Measurements from ENCODE around the gene HLF.

HLF gene

GRCh38 chr17:55318081-55318480 lies 53.3 kb downstream of the HLF start:
- TF ChIP-seq CTCF (IDR thresholded peaks at IDR 0.05; ENCODE audit: low read length, missing control alignments): no peak
- no peak for DNase-seq (ENCODE audit: low read depth)
- no peak overlapping the region for H3K4me3 ChIP-seq (replicated peaks; ENCODE audit: low read depth, low read length)

GRCh38 chr17:55318715-55319487 lies 54.1 kb downstream of the HLF start:
- no peak for DNase-seq (ENCODE audit: low read depth)
- TF ChIP-seq CTCF (IDR thresholded peaks at IDR 0.05; ENCODE audit: low read length, missing control alignments): no peak
- H3K4me3 ChIP-seq (replicated peaks; ENCODE audit: low read depth, low read length): no peak overlapping the region

GRCh38 chr17:55319933-55320593 lies 55.3 kb downstream of the HLF start:
- no peak for TF ChIP-seq CTCF (IDR thresholded peaks at IDR 0.05; ENCODE audit: low read length, missing control alignments)
- no peak overlapping the region for H3K4me3 ChIP-seq (replicated peaks; ENCODE audit: low read depth, low read length)

GRCh38 chr17:55320594-55321426 lies 56.0 kb downstream of the HLF start:
- no peak for DNase-seq (ENCODE audit: low read depth)
- TF ChIP-seq CTCF (IDR thresholded peaks at IDR 0.05; ENCODE audit: low read length, missing control alignments): no peak
- no peak overlapping the region for H3K4me3 ChIP-seq (replicated peaks; ENCODE audit: low read depth, low read length)

More at GRCh38 chr17:55319933-55320593, 55.3 kb downstream of the HLF start:
- DNase-seq (ENCODE audit: low read depth): no peak

GRCh38 chr17:55321427-55322060 lies 56.8 kb downstream of the HLF start:
- TF ChIP-seq CTCF (IDR thresholded peaks at IDR 0.05; ENCODE audit: low read length, missing control alignments): no peak

GRCh38 chr17:55322453-55322985 lies 57.8 kb downstream of the HLF start:
- no peak overlapping the region for H3K4me3 ChIP-seq (replicated peaks; ENCODE audit: low read depth, low read length)
- no peak for TF ChIP-seq CTCF (IDR thresholded peaks at IDR 0.05; ENCODE audit: low read length, missing control alignments)
- DNase-seq (ENCODE audit: low read depth): no peak

More at GRCh38 chr17:55321427-55322060, 56.8 kb downstream of the HLF start:
- no peak overlapping the region for H3K4me3 ChIP-seq (replicated peaks; ENCODE audit: low read depth, low read length)
- no peak for DNase-seq (ENCODE audit: low read depth)

Measured in fibroblast of pulmonary artery (primary cell).